Keratinocyte (primary cell): ENCODE data around the gene TGDS. TPM values are rescaled to one million over a fixed set of nuclear protein-coding genes. Genes with fewer than 3 reads are reported as not detected.

Experiments used
- DNase-seq: peaks from one replicate; pipeline ENCODE4 v3.0.0-alpha.2; 2011; ENCODE audit warnings: low read depth, missing footprints, low spot score
- FAIRE-seq: peaks from 2 replicates; lab custom pipeline; 2011; peaks lifted over from hg19 to GRCh38; lab: Jason Lieb, UNC
- H2AFZ ChIP-seq: 2 replicates; pipeline ENCODE4 v1.6.0; 2012; ENCODE audit warnings: low read length, control low read depth, inconsistent platforms; ENCODE audit not compliant: control insufficient read depth
- H3K27ac ChIP-seq: 2 replicates; pipeline ENCODE4 v1.5.1; 2011; ENCODE audit warnings: low read length; ENCODE audit not compliant: control insufficient read depth, insufficient read depth
- H3K27me3 ChIP-seq: 3 replicates; pipeline ENCODE4 v1.6.0; 2011; ENCODE audit warnings: low read length; ENCODE audit not compliant: control insufficient read depth, insufficient read depth; ENCODE audit errors: extremely low read depth
- H3K36me3 ChIP-seq, 2 experiments: 2 replicates in 1 of 2; 3 replicates in 1 of 2; pipeline ENCODE4 v1.5.1; 2011; ENCODE audit warnings: low read length in 2 of 2, mild to moderate bottlenecking in 1 of 2; ENCODE audit not compliant: control insufficient read depth in 2 of 2, insufficient read depth in 2 of 2; ENCODE audit errors: extremely low read depth in 1 of 2
- H3K4me1 ChIP-seq: 3 replicates; pipeline ENCODE4 v1.5.1; 2011; ENCODE audit warnings: low read length; ENCODE audit not compliant: control insufficient read depth, insufficient read depth; ENCODE audit errors: extremely low read depth
- H3K4me2 ChIP-seq: 3 replicates; pipeline ENCODE4 v1.6.0; 2011; ENCODE audit warnings: low read depth, low read length; ENCODE audit not compliant: control insufficient read depth, insufficient read depth; ENCODE audit errors: extremely low read depth
- H3K4me3 ChIP-seq, 3 experiments: fragments of 200-600 bp in 1 of 3; sonication (generic) in 1 of 3; 2 replicates in 2 of 3; 3 replicates in 1 of 3; pipeline ENCODE4 v1.5.1; 2011 to 2016; ENCODE audit warnings: low read length in 3 of 3, mild to moderate bottlenecking in 3 of 3, control low read depth in 2 of 3, inconsistent platforms in 1 of 3, low read depth in 1 of 3, mixed read lengths in 1 of 3, mixed run types in 1 of 3, moderate library complexity in 1 of 3; ENCODE audit not compliant: control insufficient read depth in 2 of 3, insufficient read depth in 2 of 3; ENCODE audit errors: extremely low read depth in 1 of 3
- H3K79me2 ChIP-seq: 2 replicates; pipeline ENCODE4 v1.6.0; 2012; ENCODE audit warnings: low read length; ENCODE audit not compliant: control insufficient read depth, insufficient read depth
- H3K9ac ChIP-seq: 3 replicates; pipeline ENCODE4 v1.6.0; 2011; ENCODE audit warnings: low read length; ENCODE audit not compliant: control insufficient read depth, insufficient read depth; ENCODE audit errors: extremely low read depth
- H3K9me1 ChIP-seq: 3 replicates; pipeline ENCODE4 v1.6.0; 2011; ENCODE audit warnings: low read length; ENCODE audit not compliant: control insufficient read depth, insufficient read depth; ENCODE audit errors: extremely low read depth
- H3K9me3 ChIP-seq: 2 replicates; pipeline ENCODE4 v1.5.1; 2012; ENCODE audit warnings: low read depth, low read length; ENCODE audit not compliant: control insufficient read depth
- H4K20me1 ChIP-seq: 3 replicates; pipeline ENCODE4 v1.6.0; 2011; ENCODE audit warnings: low read length; ENCODE audit not compliant: control insufficient read depth, insufficient read depth; ENCODE audit errors: extremely low read depth
- EZH2 ChIP-seq: IDR thresholded peaks from one replicate; pipeline ENCODE4 v1.6.1; 2012; ENCODE audit warnings: inconsistent platforms, mild to moderate bottlenecking, low read length, moderate library complexity
- dilution Hi-C: fragments of 300-500 bp; cut with MboI; formaldehyde crosslinking; loops from one replicate; pipeline ENCODE4 v1.7.0; 2020; ENCODE audit warnings: low sequenced_read_pairs; ENCODE audit not compliant: extremely low pct_ligation_motif_present
- polyA minus RNA-seq, 3 experiments: library from RNA; depleted of rRNA, polyadenylated mRNA; stranded (reverse); fragments of >200 nt; gene quantifications; 1 replicate in 1 of 3; 2 replicates in 1 of 3; 3 replicates in 1 of 3; pipeline ENCODE4 v1.2.3, GENCODE V29; 2011
- polyA plus RNA-seq, 5 experiments: library from polyadenylated mRNA; depleted of rRNA in 3 of 5; stranded (reverse) in 3 of 5; stranded (forward) in 1 of 5; unstranded in 1 of 5; fragments of >200 nt; gene quantifications; 1 replicate in 1 of 5; 2 replicates in 3 of 5; 3 replicates in 1 of 5; pipeline versions ENCODE4 v1.2.1 to v1.2.3, GENCODE V29; 2011 to 2012; ENCODE audit warnings: missing spikeins in 2 of 5, low read depth in 1 of 5, low replicate concordance in 1 of 5
- TF ChIP-seq, protein P1 (sequence below), 3 experiments: IDR thresholded peaks in 1 of 3; conservative IDR thresholded peaks in 1 of 3; optimal IDR thresholded peaks in 1 of 3; 2 replicates in 2 of 3; 3 replicates in 1 of 3; pipeline versions ENCODE3 to v1.5.1; 2011; ENCODE audit warnings: low read length in 3 of 3, mild to moderate bottlenecking in 3 of 3, moderate library complexity in 2 of 3, control low read depth in 1 of 3, inconsistent platforms in 1 of 3; ENCODE audit not compliant: insufficient read depth in 2 of 3; ENCODE audit errors: extremely low read depth in 1 of 3

Gene TGDS, protein sequence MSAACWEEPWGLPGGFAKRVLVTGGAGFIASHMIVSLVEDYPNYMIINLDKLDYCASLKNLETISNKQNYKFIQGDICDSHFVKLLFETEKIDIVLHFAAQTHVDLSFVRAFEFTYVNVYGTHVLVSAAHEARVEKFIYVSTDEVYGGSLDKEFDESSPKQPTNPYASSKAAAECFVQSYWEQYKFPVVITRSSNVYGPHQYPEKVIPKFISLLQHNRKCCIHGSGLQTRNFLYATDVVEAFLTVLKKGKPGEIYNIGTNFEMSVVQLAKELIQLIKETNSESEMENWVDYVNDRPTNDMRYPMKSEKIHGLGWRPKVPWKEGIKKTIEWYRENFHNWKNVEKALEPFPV
- polyA plus RNA-seq: 9.7 to 19.4 TPM (median 11.1 TPM) in 3 replicates
- polyA plus RNA-seq (2011; ENCODE audit: low read depth): 3.5 TPM
- polyA plus RNA-seq (2011; cell fraction: cytosol; rRNA removed): 6.1 and 13.5 TPM in 2 replicates
- 16.7 and 20.3 TPM in 2 replicates for polyA plus RNA-seq (2011; cell fraction: nucleus; rRNA removed)
- polyA plus RNA-seq (2012; ENCODE audit: low replicate concordance): 6.5 and 7.8 TPM in 2 replicates
- 1.6 to 10.8 TPM (median 7.1 TPM) in 3 replicates for polyA minus RNA-seq
- polyA minus RNA-seq (2011; cell fraction: cytosol; rRNA and poly(A)+ RNA removed): 5.9 TPM
- 6.1 and 12.6 TPM in 2 replicates for polyA minus RNA-seq (2011; cell fraction: nucleus; rRNA and poly(A)+ RNA removed)

- no peaks in the 10 kb centered on the region for H3K27me3 ChIP-seq
- H2AFZ ChIP-seq: peak within 1 kb of the TSS; percentile 99
- peak; percentile 76 for DNase-seq
- dilution Hi-C loops: no loop called here
- TF ChIP-seq EZH2: no peak
- TF ChIP-seq, protein P1, sequence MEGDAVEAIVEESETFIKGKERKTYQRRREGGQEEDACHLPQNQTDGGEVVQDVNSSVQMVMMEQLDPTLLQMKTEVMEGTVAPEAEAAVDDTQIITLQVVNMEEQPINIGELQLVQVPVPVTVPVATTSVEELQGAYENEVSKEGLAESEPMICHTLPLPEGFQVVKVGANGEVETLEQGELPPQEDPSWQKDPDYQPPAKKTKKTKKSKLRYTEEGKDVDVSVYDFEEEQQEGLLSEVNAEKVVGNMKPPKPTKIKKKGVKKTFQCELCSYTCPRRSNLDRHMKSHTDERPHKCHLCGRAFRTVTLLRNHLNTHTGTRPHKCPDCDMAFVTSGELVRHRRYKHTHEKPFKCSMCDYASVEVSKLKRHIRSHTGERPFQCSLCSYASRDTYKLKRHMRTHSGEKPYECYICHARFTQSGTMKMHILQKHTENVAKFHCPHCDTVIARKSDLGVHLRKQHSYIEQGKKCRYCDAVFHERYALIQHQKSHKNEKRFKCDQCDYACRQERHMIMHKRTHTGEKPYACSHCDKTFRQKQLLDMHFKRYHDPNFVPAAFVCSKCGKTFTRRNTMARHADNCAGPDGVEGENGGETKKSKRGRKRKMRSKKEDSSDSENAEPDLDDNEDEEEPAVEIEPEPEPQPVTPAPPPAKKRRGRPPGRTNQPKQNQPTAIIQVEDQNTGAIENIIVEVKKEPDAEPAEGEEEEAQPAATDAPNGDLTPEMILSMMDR (optimal IDR thresholded peaks at IDR 0.05 in 1 of 3, IDR thresholded peaks at IDR 0.05 in 1 of 3, conservative IDR thresholded peaks at IDR 0.05 in 1 of 3; ENCODE audit: extremely low read depth in 1 of 3, insufficient read depth in 2 of 3, low read length in 3 of 3): no peak
- H3K36me3 ChIP-seq: no peaks in the 10 kb centered on the region
- H3K79me2 ChIP-seq: peaks cover 31% of the 10 kb centered on the region
- H4K20me1 ChIP-seq: no peaks in the 10 kb centered on the region
- peak within 1 kb of the TSS; percentile 92 for H3K27ac ChIP-seq
- peak within 1 kb of the TSS; percentile 86 for H3K4me2 ChIP-seq
- peak within 1 kb of the TSS; percentile 97 for H3K9ac ChIP-seq
- H3K9me3 ChIP-seq: no peaks in the 10 kb centered on the region
- H3K9me1 ChIP-seq: no peaks in the 10 kb centered on the region
- peaks cover 11% of the 10 kb centered on the region for H3K4me1 ChIP-seq
- FAIRE-seq: peak; percentile 71
- peak within 1 kb of the TSS; percentile 76 to 98 (median 87) for H3K4me3 ChIP-seq
These were observed at the start of gene TGDS for GRCh38 chr13:94595950-94596574. TGDS (minus strand) TSS chr13:94596152; CDS start chr13:94596136, 16 bp downstream.

- H4K20me1 ChIP-seq: no peaks in the 10 kb centered on the region
- no peaks in the 10 kb centered on the region for H3K9me3 ChIP-seq
- TF ChIP-seq EZH2: no peak
- TF ChIP-seq, protein P1 (optimal IDR thresholded peaks at IDR 0.05 in 1 of 3, IDR thresholded peaks at IDR 0.05 in 1 of 3, conservative IDR thresholded peaks at IDR 0.05 in 1 of 3; ENCODE audit: extremely low read depth in 1 of 3, insufficient read depth in 2 of 3, low read length in 3 of 3): no peak
- DNase-seq (peak; percentile 57), FAIRE-seq (peak; percentile 86)
- peak overlapping the region; percentile 4 for H2AFZ ChIP-seq
- peak overlapping the region; percentile 88 for H3K27ac ChIP-seq
- H3K4me3 ChIP-seq: peak overlapping the region in 1 of 3 experiments; percentile 35
- peaks cover 28% of the 10 kb centered on the region for H3K4me1 ChIP-seq
- dilution Hi-C loops: no loop called here
- no peaks in the 10 kb centered on the region for H3K36me3 ChIP-seq
- no peaks in the 10 kb centered on the region for H3K27me3 ChIP-seq
- H3K9me1 ChIP-seq: no peaks in the 10 kb centered on the region
- H3K4me2 ChIP-seq: peak overlapping the region; percentile 60
- H3K79me2 ChIP-seq: no peaks in the 10 kb centered on the region
- peak overlapping the region; percentile 42 for H3K9ac ChIP-seq
These were observed 45.5 kb upstream of the TGDS start for GRCh38 chr13:94641409-94641941.
